Measurements from ENCODE around the gene GABRG3. TPM values are rescaled to one million over a fixed set of nuclear protein-coding genes. Genes with fewer than 3 reads are reported as not detected.

Gene GABRG3
- polyA plus RNA-seq, 1 experiment: not detected

DNA sequence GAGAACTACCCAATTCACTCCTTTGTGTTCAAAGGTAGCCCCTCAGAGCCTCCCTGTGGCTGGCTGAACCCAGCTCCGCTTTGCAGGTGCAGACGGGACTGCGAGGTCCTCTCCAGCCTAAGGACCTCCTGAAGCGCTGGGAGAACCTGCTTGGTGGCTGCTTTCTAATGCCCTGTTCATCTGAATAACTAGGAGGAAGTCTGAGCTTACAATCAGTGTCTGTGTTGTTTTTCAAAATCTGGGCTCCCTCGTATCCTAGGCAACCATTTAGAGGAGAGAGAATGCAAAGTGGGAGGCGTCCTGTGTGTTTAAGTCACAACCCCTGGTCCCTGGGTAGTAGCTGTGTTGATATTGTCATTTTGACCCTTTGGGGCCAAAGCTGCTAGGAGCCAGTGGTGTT lies 99.9 kb downstream of the GABRG3 start:
- H3K9me3 ChIP-seq (ENCODE audit: control insufficient read depth, insufficient read depth, low read length): peaks cover 39% of the 10 kb centered on the region
- no peak for DNase-seq (ENCODE audit: low read depth, low spot score)
- CTCF ChIA-PET: no interaction called here
- no peaks in the 10 kb centered on the region for H3K27me3 ChIP-seq (ENCODE audit: control insufficient read depth, insufficient read depth, low read length)
- no peak overlapping the region for H3K4me3 ChIP-seq (ENCODE audit: low read depth, low read length)
- POLR2A ChIA-PET: no interaction called here
- H3K27ac ChIP-seq (ENCODE audit: low read depth, low read length): no peak overlapping the region
- TF ChIP-seq, protein P1, sequence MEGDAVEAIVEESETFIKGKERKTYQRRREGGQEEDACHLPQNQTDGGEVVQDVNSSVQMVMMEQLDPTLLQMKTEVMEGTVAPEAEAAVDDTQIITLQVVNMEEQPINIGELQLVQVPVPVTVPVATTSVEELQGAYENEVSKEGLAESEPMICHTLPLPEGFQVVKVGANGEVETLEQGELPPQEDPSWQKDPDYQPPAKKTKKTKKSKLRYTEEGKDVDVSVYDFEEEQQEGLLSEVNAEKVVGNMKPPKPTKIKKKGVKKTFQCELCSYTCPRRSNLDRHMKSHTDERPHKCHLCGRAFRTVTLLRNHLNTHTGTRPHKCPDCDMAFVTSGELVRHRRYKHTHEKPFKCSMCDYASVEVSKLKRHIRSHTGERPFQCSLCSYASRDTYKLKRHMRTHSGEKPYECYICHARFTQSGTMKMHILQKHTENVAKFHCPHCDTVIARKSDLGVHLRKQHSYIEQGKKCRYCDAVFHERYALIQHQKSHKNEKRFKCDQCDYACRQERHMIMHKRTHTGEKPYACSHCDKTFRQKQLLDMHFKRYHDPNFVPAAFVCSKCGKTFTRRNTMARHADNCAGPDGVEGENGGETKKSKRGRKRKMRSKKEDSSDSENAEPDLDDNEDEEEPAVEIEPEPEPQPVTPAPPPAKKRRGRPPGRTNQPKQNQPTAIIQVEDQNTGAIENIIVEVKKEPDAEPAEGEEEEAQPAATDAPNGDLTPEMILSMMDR (IDR thresholded peaks at IDR 0.05; ENCODE audit: low read depth, low read length): no peak

DNA sequence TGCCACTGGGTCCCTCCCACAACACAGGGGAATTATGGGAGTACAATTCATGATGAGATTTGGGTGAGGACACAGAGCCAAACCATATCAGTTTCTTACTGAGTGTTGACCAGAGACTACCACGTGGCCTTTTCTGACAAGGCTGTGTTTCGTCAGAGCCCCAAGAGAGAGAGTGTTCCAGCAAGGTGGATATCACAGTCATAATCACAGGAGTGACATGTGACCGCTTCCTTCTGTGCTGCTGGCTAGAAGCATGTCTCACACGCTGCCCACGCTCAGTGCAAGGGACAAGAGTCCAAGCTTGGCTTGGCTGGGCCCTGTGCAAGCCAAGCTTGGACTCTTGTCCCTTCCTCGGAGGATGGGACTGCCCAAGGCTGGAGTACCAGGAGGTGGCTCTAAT lies 103.2 kb downstream of the GABRG3 start:
- Histone ChIP-seq H3K27me3 (ENCODE audit: control insufficient read depth, insufficient read depth, low read length) (no peaks in the 10 kb centered on the region), H3K9me3 (ENCODE audit: control insufficient read depth, insufficient read depth, low read length) (peaks cover 27% of the 10 kb centered on the region), H3K27ac (ENCODE audit: low read depth, low read length) (no peak overlapping the region), H3K4me3 (ENCODE audit: low read depth, low read length) (no peak overlapping the region)
- no peak for DNase-seq (ENCODE audit: low read depth, low spot score)
- POLR2A ChIA-PET: no interaction called here
- CTCF ChIA-PET: no interaction called here
- TF ChIP-seq, protein P1 (IDR thresholded peaks at IDR 0.05; ENCODE audit: low read depth, low read length): no peak

DNA sequence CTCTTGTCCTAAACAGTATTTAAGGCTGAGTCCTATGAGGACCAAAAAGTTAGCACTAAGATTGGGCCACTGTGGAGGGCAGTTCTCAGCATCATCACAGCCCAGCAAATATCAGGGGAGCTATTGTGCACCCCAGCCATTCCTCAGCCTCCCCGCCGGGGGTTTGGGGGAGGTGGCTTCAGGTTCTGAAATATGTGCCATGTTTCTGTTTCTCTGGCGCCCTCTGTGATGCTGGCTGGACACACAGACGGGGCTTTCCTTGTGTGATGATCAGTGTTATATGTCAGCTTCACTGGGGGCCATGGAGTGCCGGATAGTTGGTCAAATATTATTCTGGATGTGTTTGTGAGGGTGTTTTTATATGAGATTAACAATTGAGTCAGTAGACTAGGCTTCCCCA lies 106.8 kb downstream of the GABRG3 start:
- H3K27me3 ChIP-seq (ENCODE audit: control insufficient read depth, insufficient read depth, low read length): no peaks in the 10 kb centered on the region
- H3K4me3 ChIP-seq (ENCODE audit: low read depth, low read length): no peak overlapping the region
- H3K27ac ChIP-seq (ENCODE audit: low read depth, low read length): no peak overlapping the region
- peaks cover 13% of the 10 kb centered on the region for H3K9me3 ChIP-seq (ENCODE audit: control insufficient read depth, insufficient read depth, low read length)
- DNase-seq (ENCODE audit: low read depth, low spot score): no peak
- ChIA-PET CTCF (no interaction called here), POLR2A (no interaction called here)
- TF ChIP-seq, protein P1 (IDR thresholded peaks at IDR 0.05; ENCODE audit: low read depth, low read length): no peak

DNA sequence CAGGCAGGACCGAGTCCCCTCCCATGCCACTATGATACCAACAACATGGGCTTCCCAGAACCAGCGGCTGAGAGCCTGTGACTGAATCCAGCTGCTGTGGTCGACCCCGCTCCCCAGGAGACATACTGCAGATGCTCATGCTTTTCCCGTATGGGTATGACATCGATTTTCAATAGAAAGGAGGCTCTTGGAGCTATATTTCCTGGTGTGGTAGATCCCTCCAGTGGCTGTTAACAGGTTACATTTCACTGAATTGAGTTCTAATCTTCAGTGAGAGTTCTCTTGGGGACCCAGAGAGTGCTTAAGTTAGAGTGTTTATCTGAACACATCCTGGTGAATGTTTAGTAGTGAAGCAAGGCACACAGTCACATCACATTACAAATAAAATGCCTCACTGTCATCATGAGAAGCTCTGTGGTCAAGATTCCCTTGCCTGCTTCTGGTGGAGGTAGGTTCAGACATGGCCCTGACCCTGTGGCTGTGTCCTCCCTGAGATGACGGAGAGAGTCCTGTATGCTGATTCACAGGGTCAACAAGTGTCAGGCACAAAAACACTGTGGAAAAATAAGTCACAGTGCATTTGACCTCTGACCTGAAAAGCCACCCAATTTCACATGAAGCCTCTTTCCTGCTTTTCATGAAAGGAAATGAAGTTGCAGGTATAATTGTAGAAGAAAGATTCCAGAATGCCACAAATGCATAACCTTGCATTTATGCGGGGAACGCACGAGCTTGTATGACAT lies 110.9 kb downstream of the GABRG3 start:
- CTCF ChIA-PET: no interaction called here
- Histone ChIP-seq H3K27ac (ENCODE audit: low read depth, low read length) (no peak overlapping the region), H3K4me3 (ENCODE audit: low read depth, low read length) (no peak overlapping the region), H3K27me3 (ENCODE audit: control insufficient read depth, insufficient read depth, low read length) (no peaks in the 10 kb centered on the region), H3K9me3 (ENCODE audit: control insufficient read depth, insufficient read depth, low read length) (peaks cover under 1% of the 10 kb centered on the region)
- DNase-seq (ENCODE audit: low read depth, low spot score): no peak
- POLR2A ChIA-PET: no interaction called here
- TF ChIP-seq, protein P1 (IDR thresholded peaks at IDR 0.05; ENCODE audit: low read depth, low read length): no peak

DNA sequence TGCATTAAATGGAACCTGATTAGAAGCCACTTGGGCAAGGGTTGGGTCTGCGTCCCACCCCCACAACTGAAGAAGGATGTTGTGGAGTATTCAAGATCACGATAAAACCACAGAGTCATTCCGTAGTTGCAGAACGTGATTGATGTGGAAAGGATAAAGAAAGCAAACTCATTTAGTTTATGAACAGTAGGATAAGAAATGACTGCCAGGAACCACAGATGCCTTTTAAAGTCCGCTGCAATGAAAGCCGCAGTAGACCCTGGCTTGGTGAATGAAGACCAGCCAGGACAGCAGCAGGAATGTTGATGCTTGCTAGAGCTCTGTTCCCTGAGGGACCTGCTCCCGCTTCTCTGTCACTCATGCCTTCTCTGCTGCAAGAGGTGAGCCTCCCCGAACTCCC lies 111.5 kb downstream of the GABRG3 start:
- no peak overlapping the region for H3K4me3 ChIP-seq (ENCODE audit: low read depth, low read length)
- POLR2A ChIA-PET: no interaction called here
- no peak overlapping the region for H3K27ac ChIP-seq (ENCODE audit: low read depth, low read length)
- TF ChIP-seq, protein P1 (IDR thresholded peaks at IDR 0.05; ENCODE audit: low read depth, low read length): no peak
- H3K9me3 ChIP-seq (ENCODE audit: control insufficient read depth, insufficient read depth, low read length): peaks cover 7% of the 10 kb centered on the region
- CTCF ChIA-PET: no interaction called here
- no peak for DNase-seq (ENCODE audit: low read depth, low spot score)
- H3K27me3 ChIP-seq (ENCODE audit: control insufficient read depth, insufficient read depth, low read length): no peaks in the 10 kb centered on the region

All from AG04450 (cell line).